GM18861 (cell line): Measurements from ENCODE around the gene TTLL7.

Experiments
- ATAC-seq: cut with Tn5 transposase; IDR thresholded peaks from one replicate; pipeline ENCODE4 v1.9.1; 2021; ENCODE audit not compliant: unreplicated experiment

The TTLL7 gene

GRCh38 chr1:83998498-83999315 lies at the start of gene TTLL7:
TTLL7 (minus strand) TSS chr1:83999132; CDS start chr1:83952211, 46,921 bp downstream.
- ATAC-seq, result peak; percentile 71

GRCh38 chr1:84042461-84042860 lies 43.5 kb upstream of the TTLL7 start:
- ATAC-seq, result no peak

GRCh38 chr1:84037758-84038611 lies 39.1 kb upstream of the TTLL7 start:
- ATAC-seq, result no peak

GRCh38 chr1:84031802-84032327 lies 32.9 kb upstream of the TTLL7 start:
- ATAC-seq, result no peak

GRCh38 chr1:84027368-84027767 lies 28.4 kb upstream of the TTLL7 start:
- no peak for ATAC-seq

- ATAC-seq, result no peak
Observed at GRCh38 chr1:84025966-84026365, 27.0 kb upstream of the TTLL7 start.

GRCh38 chr1:84021822-84022221 lies 22.9 kb upstream of the TTLL7 start:
- no peak for ATAC-seq

- no peak for ATAC-seq
Observed at GRCh38 chr1:84020151-84020550, 21.2 kb upstream of the TTLL7 start.

- ATAC-seq, result no peak
Observed at GRCh38 chr1:84019217-84019616, 20.3 kb upstream of the TTLL7 start.

GRCh38 chr1:84013708-84014107 lies 14.8 kb upstream of the TTLL7 start:
- no peak for ATAC-seq

- no peak for ATAC-seq
Observed at GRCh38 chr1:84012018-84012417, 13.1 kb upstream of the TTLL7 start.

- no peak for ATAC-seq
Observed at GRCh38 chr1:84010136-84010535, 11.2 kb upstream of the TTLL7 start.

- ATAC-seq, result no peak
Observed at GRCh38 chr1:84008631-84009030, 9.7 kb upstream of the TTLL7 start.

- no peak for ATAC-seq
Observed at GRCh38 chr1:84006591-84006990, 7.7 kb upstream of the TTLL7 start.

GRCh38 chr1:84001501-84001900 lies 2.6 kb upstream of the TTLL7 start:
- no peak for ATAC-seq

GRCh38 chr1:84000954-84001495 lies 2.1 kb upstream of the TTLL7 start:
- ATAC-seq, result no peak

- ATAC-seq, result no peak
Observed at GRCh38 chr1:84000196-84000885, 1.4 kb upstream of the TTLL7 start.

- ATAC-seq, result peak; percentile 68
Observed at GRCh38 chr1:83999316-83999819, 436 bp upstream of the TTLL7 start.

GRCh38 chr1:83998205-83998497 lies 781 bp downstream of the TTLL7 start:
- no peak for ATAC-seq

- ATAC-seq, result no peak
Observed at GRCh38 chr1:83997631-83998030, 1.3 kb downstream of the TTLL7 start.

- no peak for ATAC-seq
Observed at GRCh38 chr1:83996621-83997020, 2.3 kb downstream of the TTLL7 start.
